T-helper 1 cell (primary cell): ENCODE results near the gene FEN1.

Experiments
- DNase-seq, 5 donors: peaks; one replicate each; pipeline ENCODE4 v3.0.0-alpha.2; 2012 to 2020

Gene FEN1

DNA sequence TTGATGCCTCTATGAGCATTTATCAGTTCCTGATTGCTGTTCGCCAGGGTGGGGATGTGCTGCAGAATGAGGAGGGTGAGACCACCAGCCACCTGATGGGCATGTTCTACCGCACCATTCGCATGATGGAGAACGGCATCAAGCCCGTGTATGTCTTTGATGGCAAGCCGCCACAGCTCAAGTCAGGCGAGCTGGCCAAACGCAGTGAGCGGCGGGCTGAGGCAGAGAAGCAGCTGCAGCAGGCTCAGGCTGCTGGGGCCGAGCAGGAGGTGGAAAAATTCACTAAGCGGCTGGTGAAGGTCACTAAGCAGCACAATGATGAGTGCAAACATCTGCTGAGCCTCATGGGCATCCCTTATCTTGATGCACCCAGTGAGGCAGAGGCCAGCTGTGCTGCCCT, 2.7 kb downstream of the FEN1 start:
- DNase-seq = no peak

DNA sequence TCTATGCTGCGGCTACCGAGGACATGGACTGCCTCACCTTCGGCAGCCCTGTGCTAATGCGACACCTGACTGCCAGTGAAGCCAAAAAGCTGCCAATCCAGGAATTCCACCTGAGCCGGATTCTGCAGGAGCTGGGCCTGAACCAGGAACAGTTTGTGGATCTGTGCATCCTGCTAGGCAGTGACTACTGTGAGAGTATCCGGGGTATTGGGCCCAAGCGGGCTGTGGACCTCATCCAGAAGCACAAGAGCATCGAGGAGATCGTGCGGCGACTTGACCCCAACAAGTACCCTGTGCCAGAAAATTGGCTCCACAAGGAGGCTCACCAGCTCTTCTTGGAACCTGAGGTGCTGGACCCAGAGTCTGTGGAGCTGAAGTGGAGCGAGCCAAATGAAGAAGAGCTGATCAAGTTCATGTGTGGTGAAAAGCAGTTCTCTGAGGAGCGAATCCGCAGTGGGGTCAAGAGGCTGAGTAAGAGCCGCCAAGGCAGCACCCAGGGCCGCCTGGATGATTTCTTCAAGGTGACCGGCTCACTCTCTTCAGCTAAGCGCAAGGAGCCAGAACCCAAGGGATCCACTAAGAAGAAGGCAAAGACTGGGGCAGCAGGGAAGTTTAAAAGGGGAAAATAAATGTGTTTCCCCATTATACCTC, 3.3 kb downstream of the FEN1 start:
- DNase-seq = no peak

DNA sequence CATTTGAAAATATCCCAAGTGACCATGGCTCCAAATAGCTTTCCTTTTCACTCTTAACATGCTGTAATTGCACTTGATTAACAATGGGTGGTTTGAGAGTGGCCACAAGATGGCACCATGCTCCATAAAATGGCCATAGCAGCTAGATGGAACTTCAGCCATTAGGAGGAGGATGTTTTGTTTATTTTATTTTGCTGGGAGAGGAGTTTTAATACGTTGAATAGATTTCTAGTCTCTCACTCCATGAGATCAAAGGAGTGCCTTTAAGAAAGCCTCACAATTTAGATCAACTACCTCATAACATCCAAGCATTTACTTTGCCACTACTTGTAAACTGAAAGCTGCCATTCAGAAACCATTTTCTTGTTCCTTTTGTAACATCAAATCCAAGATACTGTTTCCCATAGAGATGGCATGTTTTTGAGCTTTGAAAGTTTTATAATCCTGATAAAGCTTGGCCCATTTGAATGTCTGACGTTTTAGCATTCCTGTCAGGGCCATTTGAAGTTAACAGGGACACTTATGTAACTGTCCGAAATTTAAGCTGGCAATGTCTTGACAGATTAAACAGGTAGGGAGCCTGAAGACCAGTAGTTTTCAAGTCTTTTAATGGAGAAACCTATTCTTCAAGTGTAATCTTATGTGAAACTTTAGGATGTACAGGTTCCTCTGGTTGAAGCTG, 4.7 kb downstream of the FEN1 start:
- DNase-seq = peak in 4 of 5 donors; percentile 53 to 71 (median 64)

DNA sequence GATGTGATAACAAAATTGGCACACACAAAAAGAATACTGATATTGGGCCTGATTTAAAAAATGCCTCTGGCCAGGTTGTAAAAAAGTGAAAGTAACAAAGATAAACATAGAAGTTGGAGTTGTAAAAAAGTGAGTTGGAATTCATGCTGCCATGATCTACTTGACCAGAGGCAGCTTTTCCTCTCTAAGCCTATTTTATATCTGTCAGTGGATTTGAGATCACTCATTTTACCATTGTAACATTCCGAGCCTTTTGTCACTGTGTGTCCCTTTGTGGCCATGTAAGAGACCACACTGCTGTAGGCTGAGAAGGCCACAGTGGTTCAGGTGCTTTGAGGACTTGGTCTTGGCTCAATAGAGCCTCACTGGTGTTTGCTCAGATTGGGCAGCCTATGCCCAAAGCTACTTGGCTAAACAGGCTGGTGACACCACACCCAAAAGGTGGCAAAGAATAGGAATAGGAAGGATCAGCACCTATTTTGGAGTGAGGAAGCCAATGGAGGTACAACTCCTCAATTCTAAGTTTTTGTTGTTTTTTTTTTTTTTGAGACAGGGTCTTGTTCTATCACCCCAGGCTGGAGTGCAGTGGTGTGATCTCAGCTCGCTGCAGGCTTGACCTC, 7.1 kb downstream of the FEN1 start:
- DNase-seq = no peak

DNA sequence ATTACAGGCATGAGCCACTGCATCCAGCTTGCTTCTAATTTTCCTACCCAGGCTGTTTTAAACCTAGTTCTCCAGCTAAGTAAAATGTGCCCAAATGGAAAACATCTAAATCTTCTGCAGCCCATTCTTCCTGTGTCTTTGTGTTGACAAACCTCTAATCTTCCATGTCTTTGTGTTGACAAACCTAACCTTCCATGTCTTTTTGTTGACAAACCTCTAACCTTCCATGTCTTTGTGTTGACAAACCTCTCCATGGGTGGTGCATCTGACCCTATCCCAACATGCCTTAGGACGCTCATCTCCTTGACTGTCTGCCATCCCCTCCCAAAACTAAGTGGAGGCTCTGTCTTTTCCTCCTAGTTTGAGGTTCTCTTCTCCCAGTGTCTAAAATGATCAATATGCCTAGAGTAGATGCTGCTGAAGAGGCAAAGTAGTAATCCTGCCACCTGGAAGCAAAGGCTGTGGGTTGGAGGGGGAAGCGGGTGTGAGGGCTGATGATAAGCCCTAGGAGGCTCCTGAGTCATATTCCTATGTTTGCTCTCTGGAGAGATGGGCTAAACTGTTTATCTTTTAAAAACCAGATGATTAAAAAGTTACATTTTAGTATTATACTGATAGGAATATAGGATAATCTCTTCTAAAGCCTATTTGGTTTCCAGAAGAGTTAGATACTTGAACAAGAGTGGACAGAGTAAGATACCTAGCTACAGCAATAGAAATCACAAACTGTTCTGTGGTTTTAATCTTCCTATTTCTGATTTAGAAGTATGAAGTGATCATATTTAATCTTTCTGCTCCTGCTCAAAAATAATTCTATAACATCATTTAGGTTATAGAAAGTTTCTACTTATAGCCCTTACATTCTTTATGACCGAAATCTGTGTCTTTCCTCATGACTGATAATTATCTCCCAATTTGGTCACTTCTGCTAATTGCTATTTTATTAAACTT, 7.9 kb downstream of the FEN1 start:
- DNase-seq = no peak

DNA sequence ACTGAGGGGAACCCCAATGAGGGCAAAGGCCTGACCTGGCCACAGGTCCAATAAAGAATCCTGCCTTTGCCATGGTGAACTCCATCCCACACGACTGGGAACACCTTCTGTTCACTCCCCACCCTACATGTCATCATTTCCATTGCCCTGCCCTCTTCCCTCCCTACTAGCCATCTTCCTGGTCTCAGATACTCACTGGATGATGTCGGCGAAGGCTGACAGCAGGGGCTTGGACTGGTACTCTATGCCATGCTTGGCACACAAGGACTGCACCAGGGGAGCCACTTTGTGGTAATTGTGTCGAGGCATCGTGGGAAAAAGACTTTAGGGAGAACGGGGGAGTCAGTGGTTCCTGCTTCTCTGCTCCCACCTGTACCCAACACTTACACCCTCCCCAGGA, 9.9 kb downstream of the FEN1 start:
- DNase-seq = no peak

DNA sequence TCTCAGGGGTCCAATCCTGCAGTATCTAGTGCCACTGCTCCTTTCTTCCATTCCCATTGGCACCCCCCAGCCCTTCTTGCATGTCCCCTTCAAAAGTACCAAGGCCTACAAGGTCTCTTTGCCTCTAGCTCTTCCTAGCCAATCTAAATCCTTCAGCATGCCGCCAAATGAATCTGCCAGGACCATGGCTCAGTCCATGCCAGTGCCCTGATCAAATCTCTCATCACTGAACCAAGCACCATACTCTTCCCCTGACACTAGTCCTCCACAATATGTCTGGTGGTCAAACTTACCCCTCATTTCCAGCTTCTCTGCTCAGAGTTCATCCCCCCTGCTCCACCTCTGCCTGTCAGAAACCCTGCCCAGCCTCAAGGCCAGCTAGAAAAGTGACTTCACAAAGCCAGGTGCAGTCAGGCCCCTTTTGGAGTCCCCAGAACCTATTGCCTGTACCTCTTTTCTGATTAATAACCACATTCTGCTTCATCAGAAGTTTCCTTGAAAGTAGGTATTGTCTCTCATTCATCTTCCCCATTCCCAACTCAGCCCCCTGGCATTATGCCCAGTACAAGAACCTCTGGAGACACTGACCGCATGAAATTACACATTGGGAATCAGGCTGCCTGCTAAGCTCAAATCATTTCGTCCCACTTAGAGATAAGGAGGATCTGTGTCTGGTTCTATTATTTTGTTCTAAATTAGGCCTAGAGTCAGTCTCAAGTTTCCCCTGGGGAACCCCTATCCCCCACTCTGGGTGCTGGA, 11.4 kb downstream of the FEN1 start:
- DNase-seq = no peak

DNA sequence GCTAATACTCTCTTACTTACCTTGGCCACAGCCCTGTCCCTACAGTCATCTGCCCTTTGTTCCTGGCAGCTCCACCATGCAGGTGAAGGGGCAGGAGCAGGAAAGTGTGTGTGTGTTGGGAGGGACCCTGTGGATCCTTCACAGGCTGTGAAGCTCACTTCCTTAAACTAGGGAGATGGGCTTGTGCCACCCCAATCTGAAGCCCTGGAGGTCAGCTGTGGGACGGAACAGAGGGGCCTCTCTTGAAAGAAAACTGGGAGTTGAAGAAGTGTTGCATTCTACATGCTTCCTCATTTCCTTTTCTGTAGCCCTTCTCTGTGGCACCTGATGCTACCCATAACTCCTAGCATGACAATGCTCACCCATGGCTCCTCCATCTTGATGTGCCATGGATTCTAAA, 12.4 kb downstream of the FEN1 start:
- DNase-seq = no peak

DNA sequence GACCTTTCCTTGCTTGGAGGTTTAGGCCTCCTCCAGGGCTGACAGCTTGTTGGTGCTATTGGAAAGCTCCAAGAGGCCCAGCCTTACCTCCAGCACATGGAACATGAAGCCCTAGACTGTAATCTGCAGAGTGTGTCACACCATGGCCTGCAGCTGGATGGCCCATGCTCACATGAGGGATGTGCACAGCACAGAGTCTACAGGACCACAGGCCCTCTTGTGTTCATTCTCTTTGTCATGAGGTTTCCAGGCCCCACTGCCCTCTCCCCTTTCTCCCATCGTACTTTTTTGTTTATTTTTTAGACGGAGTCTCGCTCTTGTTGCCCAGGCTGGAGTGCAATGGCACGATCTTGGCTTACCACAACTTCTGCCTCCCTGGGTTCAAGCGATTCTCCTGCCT, 14.1 kb downstream of the FEN1 start:
- DNase-seq = no peak

DNA sequence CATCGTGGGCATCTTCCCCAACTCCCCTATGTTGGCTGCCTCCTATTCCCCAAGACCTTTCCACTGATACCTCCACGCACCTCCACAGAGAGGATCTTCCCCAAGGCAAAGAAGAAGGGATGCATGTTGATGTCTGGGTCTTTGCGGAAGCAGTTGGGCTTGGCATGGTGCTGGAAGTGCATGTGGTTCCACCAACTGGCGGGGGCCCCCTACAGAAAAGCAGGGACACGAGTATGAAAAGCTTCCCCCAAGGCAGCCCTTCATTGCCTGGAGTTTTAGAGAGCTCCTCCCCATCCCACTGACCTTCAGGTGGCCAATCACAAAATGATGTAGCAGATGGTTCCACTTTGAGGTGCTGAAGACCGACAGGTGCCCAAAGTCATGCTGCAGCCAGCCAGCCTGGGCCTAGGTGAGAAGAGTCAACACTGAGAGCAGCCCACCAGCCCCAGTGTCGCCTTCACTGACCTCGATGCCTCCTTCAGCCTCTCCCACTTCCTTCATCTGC, 18.0 kb downstream of the FEN1 start:
- DNase-seq = no peak

DNA sequence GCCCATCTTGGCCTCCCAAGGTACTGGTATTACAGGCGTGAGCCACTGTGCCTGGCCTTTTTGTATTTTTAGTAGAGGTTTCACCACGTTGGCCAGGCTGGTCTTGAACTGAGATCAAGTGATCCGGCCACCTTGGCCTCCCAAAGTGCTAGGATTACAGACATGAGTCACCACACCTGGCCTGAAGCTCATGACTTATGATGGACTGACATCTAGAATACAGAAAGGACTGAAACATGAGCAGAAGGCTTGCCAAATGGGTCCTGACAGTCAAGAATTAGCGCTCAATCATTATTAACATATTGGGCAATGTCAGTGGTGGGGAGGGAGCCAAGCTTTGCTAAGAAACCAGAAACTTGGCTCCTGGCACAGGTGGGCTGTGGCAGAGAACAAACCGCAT, 19.1 kb downstream of the FEN1 start:
- no peak for DNase-seq

DNA sequence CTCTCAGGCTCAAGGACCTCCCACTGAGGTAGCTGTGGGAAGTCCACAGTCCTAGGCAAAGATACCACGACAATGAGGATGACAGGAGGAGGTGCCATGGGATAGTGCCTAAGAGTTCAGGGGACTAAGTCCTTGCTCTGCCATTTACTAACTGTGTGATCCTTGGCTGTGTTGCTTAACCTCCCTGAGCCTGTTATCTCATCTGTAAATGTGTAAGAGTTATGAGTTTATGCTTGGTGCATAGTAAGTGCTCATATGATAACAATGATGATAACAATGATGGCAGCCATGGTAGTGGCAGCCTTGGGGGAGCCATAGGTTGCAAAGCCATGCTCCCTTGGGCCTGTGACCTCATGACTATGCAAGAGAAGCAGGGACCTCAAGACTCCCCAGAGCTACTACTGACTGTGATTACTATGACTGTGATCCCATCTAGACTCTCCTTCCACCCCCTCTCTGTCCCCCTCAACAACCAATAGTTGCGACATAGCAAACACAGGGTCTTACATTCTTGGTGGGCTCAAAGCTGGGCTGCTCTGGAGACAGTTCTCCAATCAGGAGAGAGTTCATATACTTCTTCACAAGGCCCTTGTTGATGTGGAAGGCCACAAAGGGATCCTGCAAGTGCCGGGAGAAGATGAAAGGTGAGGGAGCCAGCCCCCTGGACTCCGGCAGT, 20.2 kb downstream of the FEN1 start:
- DNase-seq = no peak

DNA sequence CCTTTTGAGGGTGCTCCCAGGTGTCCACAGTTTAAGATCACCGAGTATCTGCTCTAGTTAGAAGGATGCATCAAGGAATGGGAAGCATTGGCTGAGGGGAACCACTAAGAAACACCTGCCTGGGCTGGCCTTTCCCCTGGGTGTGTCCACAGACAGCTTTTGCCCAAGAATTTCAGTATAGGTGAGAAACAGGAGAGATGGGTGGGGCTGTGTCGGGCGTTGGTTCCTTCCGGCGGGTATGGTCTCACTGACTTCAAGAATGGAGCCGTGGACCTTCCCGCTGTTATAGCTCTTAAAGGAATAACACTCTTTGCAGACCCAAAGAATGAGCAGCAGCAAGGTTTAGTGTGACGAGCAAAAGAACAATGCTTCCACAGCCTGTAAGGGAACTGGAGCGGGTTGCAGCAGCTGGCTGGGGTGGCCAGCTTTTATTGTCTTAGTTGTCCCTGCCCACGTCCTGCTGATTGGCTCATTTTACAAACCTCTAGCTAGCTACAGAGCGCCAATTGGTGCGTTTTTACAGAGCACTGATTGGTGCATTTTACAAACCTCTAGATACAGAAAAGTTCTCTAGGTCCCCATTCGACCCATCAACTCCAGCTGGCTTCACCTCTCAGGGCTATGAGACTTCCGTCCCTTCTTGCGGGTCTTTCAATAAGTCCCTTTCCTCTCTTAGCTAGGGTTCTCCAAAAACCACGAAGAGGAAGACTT, 21.7 kb downstream of the FEN1 start:
- peak in 1 of 5 donors; percentile 65 for DNase-seq

DNA sequence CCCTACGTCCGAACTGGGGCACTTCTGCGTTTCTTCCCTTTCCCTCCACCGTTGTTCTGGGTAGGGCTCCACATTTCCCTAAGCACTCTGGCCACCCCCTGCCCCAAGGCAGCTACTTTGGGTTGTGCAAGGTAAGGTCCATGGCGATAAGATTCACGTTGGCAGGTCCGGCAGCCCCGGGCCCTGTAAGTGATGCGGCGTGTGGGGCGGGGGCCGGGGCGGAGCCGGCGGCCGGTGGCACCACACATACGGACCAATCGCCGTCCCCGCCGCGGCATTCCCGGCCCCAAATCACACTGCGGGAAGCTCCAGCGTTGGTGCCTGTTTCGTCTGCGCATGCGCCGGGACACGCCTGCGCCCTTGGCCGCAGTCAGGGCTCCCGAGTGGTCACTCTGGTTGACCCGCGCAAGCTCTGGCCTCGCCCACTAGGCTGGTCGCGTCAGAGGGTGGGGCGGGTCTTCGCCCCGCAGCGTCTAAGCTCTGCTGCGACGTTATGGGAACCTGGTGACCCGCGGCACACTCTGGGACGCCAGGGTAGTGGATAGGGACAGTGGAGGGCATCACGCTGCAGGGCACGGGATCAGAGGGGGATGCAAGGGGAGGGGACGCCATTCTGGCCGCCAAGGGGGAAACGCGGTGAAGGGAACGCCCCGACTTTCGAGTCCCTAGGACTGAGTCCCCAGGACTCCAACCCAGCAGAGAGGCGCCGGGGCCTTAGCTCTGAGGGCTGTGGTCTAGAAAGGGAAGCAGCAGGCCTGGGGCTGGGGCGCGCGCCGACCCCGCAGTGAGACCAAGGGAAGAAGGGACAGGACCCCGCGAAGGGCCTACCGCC, 22.5 kb downstream of the FEN1 start:
- peak in 1 of 5 donors; percentile 91 for DNase-seq

DNA sequence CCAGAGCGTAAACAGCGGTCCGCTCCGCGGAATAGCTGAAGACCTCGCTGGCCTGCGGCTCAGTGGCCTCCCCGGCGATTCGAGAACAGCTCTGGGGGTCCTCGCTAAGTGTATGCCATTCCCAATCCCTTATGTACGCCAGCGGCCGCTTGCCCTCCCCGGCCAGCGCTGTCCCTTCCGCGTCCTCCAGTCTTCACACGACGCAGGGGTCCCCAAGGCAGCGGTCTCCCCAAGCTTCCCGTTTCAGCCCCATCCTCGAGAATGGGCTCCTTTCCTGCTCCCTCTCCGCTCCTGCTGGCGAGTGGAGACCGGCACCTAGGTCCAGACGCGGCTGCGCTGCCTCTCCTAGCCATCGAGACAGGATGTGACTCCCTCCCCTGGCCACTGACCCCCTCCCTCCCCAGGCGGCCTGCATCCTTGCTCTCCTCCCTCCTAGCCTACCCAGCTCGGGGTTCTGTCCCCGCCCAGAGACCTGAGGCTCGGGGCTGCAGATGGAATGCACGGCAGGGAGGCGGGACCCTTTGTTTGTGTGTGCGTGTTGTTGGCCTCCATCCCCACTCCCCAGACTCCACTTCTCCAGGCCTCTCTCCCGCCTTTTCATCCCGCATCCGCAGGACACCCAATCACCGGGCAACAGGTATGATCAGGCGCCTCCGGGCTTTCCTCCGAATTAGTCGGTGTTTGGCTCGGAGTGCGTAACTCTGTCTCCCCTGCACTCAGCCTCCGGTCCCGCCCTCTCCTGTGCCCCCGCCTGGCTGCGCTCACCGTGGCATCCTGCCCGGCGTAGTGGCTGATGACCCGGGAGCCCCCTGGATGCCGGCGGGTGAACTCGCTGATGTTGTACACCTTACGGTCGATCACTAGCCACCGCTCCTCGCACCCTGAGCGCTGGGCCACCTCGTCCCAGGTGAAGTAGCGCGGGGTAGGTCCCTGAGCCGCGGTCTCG, 23.4 kb downstream of the FEN1 start:
- peak in 4 of 5 donors; percentile 30 to 74 (median 32) for DNase-seq

DNA sequence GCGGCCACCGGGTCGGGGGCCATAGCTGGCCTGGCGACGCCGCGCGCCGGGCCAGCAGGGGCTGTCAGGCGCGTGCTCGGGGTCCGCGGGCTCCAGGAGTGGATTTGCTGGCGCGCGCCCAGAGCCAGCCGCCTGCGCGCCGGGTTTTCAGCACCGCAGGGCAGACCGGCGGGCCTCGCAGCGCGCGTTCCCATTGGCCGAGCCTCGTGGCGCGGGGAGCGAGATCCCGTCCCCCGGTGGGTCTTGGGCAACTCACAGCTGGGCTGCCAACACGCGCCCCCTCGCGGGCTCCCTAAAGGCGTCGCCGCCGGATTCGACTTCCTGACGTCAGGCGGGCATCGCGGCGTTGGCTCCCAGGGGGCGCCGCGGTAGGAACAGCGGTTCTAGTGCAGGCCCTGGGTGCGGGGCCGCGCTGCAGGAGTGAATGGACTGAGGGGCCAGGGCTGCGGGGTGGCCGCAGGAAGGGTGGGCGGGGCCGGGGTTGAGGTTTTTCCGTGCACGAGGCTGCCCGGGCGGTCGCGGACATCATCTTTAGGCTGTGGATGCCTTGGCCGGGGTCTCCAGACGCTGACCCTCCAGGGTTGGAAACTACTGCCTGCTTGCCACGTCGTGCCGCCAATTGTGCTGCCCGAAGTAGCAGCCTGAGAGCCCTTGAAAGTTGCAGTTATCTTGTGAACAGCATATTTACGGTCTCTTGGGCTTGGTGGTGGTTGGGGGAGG, 24.2 kb downstream of the FEN1 start, which contains the start of gene FADS1:
FADS1 (minus strand) TSS at position 268 of the 720 bp plus-strand sequence; CDS start at position 194, 74 bp downstream.
- DNase-seq = peak; percentile 50 to 93 (median 56)

DNA sequence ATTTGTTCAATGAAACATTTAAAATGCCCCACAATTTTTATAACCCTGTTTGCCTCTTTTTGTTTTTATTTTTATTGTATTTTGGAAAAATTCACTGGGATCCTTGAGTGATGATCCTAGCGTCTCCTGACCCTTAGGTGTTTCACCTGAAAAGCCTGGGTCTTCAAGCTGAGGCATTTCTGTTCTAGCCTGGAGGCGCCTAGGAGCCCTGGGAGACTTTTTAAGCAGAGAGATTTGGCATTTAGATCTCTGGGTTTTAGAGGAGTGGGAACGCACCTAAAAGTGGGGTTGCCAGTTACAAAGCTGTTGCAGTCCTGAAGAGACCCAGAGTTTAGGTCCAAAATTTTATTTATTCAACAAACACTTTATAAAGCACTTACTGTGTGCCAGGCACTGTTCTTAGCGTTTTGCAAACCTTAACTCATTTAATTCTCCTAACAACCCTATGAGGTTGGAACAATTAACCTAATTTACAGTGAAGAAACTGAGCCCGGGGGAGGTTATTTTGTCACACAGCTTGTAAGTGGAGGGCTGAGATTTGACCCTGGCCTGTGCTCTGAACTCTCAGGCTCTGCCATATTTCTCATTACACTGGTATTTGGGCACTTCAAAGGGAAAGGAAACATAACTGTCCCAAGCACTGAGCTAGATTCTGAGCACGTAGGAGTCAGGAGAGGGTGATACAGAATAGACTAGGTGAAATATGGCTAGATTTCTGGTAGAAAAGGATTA, 24.9 kb downstream of the FEN1 start:
- DNase-seq = no peak
